Measurements from ENCODE around the gene ROBO1. TPM values are rescaled to one million over a fixed set of nuclear protein-coding genes. Genes with fewer than 3 reads are reported as not detected.

Gene ROBO1
- total RNA-seq, 1 donor from 2014 or later = 27.1 TPM

GRCh38 chr3:79066481-79066880 is 701.3 kb downstream of the ROBO1 start:
- Histone ChIP-seq H3K27ac (no peak overlapping the region), H3K36me3 (no peaks in the 10 kb centered on the region), H3K27me3 (no peaks in the 10 kb centered on the region), H3K4me1 (no peaks in the 10 kb centered on the region), H3K9me3 (no peaks in the 10 kb centered on the region), H3K4me3 (no peak overlapping the region)
- no peak for TF ChIP-seq CTCF (IDR thresholded peaks at IDR 0.05)
- no peak for ATAC-seq
- intact Hi-C loops (cut with DNase I) = no loop called here
- DNase-seq = no peak

- Histone ChIP-seq H3K4me3 (no peak overlapping the region), H3K9me3 (no peaks in the 10 kb centered on the region), H3K36me3 (no peaks in the 10 kb centered on the region), H3K27me3 (no peaks in the 10 kb centered on the region), H3K27ac (no peak overlapping the region), H3K4me1 (no peaks in the 10 kb centered on the region)
- DNase-seq (no peak), ATAC-seq (no peak)
- intact Hi-C loops (cut with DNase I) = no loop called here
- TF ChIP-seq CTCF (IDR thresholded peaks at IDR 0.05) = no peak
Measured at GRCh38 chr3:79063624-79064023, 704.2 kb downstream of the ROBO1 start.

GRCh38 chr3:79057756-79058155 is 710.0 kb downstream of the ROBO1 start:
- no peaks in the 10 kb centered on the region for H3K36me3 ChIP-seq
- TF ChIP-seq CTCF (IDR thresholded peaks at IDR 0.05) = no peak
- H3K9me3 ChIP-seq = no peaks in the 10 kb centered on the region
- DNase-seq (no peak), ATAC-seq (no peak)
- intact Hi-C loops (cut with DNase I) = no loop called here
- H3K4me3 ChIP-seq = no peak overlapping the region
- no peaks in the 10 kb centered on the region for H3K27me3 ChIP-seq
- H3K4me1 ChIP-seq = no peaks in the 10 kb centered on the region
- H3K27ac ChIP-seq = no peak overlapping the region

- DNase-seq (no peak), ATAC-seq (no peak)
- H3K27me3 ChIP-seq = no peaks in the 10 kb centered on the region
- H3K36me3 ChIP-seq = no peaks in the 10 kb centered on the region
- no peaks in the 10 kb centered on the region for H3K4me1 ChIP-seq
- intact Hi-C loops (cut with DNase I) = no loop called here
- H3K27ac ChIP-seq = no peak overlapping the region
- H3K4me3 ChIP-seq = no peak overlapping the region
- H3K9me3 ChIP-seq = no peaks in the 10 kb centered on the region
- no peak for TF ChIP-seq CTCF (IDR thresholded peaks at IDR 0.05)
Measured at GRCh38 chr3:79056498-79056897, 711.3 kb downstream of the ROBO1 start.

GRCh38 chr3:79052054-79052681 is 715.6 kb downstream of the ROBO1 start:
- intact Hi-C loops (cut with DNase I) = no loop called here
- no peak overlapping the region for H3K4me3 ChIP-seq
- H3K9me3 ChIP-seq = no peaks in the 10 kb centered on the region
- no peak overlapping the region for H3K27ac ChIP-seq
- ATAC-seq (no peak), DNase-seq (no peak)
- no peaks in the 10 kb centered on the region for H3K27me3 ChIP-seq
- no peaks in the 10 kb centered on the region for H3K4me1 ChIP-seq
- TF ChIP-seq CTCF (IDR thresholded peaks at IDR 0.05) = no peak
- no peaks in the 10 kb centered on the region for H3K36me3 ChIP-seq

GRCh38 chr3:79047581-79047980 is 720.2 kb downstream of the ROBO1 start:
- Histone ChIP-seq H3K9me3 (no peaks in the 10 kb centered on the region), H3K4me1 (no peaks in the 10 kb centered on the region), H3K27ac (no peak overlapping the region), H3K27me3 (no peaks in the 10 kb centered on the region), H3K36me3 (no peaks in the 10 kb centered on the region), H3K4me3 (no peak overlapping the region)
- ATAC-seq (no peak), DNase-seq (no peak)
- intact Hi-C loops (cut with DNase I) = no loop called here
- no peak for TF ChIP-seq CTCF (IDR thresholded peaks at IDR 0.05)

All from upper lobe of right lung (tissue), 1 donor.